Measurements from ENCODE around the gene CNNM1.

Gene CNNM1

GRCh38 chr10:99424656-99425055 is 95.5 kb downstream of the CNNM1 start:
- DNase-seq: no peak

DNA sequence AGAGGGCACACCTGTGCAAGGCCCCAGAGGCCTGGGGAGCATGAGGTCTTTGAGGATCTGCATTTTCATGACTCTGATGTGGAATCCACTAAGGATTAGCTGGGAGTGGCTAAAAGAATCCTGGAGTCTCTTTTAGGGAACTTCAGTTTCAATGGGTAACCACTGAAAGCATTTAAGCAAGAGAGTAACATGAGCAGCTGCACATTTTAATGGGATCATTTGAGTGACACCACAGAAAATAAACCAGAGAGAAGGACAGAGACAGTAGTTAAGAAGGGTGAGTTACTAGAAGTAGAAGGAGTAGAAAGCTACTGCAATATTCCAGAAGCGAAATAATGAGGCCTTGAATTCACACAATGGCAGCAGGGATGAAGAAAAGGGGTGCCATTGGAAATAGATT is 96.0 kb downstream of the CNNM1 start:
- no peak for DNase-seq

GRCh38 chr10:99426689-99427088 is 97.5 kb downstream of the CNNM1 start:
- no peak for DNase-seq

DNA sequence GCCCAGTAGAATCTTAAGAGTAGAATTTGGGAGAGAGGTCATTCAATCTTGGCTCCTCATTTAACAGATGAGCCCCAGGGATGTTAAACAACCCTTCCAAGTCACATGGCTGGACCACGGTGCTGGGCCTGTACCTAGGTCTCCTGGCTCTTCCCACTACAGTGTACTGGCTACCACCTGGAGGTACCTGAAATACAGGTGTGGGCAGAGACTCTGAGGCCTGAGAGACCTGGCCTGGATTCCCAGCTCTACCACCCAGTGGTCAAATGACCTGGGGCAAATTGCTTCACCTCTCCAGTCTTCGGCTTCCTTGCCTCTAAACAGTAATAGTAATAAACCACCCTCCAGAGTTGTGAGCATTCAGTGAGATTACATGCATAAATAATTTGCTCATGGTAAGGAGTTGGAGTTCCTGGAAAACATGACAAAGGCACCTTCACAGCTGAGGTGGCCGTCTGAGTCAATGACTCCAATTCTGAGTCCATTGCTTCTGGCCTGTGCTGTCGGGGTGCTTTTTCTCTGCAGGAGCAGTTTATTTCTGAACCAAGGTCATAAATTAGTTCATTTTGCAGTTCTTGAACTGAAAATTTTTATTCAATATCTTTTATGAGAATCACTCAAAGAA is 98.5 kb downstream of the CNNM1 start:
- no peak for DNase-seq

DNA sequence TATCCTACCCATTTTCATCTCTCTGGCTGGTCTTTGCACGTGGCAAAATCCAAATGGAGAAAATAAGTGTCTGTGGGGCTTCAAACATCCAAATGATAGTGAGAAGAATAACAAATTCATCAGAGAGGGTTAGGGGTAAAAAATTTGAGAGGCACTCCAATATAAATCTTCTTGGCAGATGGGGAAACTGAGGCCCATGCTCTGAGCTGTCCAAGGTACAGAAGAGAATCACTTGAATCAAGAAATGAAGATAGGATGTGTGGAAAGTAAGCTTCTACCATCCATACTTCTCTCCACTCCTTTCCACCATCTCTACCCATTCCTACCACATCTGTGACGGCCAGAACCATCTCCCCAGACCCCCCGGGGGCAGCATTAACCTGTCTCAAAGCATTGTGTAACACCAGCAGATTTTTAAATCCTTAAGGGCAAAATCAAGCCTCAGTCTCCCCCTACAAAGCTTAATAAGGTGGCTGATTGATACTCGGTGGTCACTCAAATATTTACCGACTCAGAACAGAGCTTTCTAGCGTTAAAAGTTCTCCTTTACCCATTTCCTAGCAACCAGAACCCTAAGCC is 100.5 kb downstream of the CNNM1 start:
- DNase-seq: no peak

DNA sequence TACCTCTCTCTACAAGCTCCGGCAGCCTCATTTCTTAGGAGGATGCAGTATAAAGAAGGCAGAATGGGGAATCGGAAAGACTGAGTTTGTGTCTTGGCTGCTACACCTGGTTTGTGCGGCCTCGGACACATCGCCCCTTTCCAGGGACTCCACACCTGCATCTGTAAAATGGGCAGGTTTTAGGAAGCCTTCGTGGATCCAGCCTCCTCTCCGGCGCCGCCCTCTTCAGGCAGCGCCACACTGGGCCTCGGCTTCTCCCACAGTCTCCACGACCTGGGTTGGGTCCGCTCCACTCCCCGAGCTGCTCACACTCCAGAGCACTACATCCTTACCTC is 100.9 kb downstream of the CNNM1 start:
- no peak for DNase-seq

- DNase-seq: peak; percentile 96
These were observed 101.5 kb downstream of the CNNM1 start, which contains the start of gene GOT1 for GRCh38 chr10:99430451-99431189. Gene GOT1, minus strand, starts transcription at chr10:99430624. Its CDS starts 59 bp downstream, at chr10:99430565.

- no peak for DNase-seq
These were observed 102.1 kb downstream of the CNNM1 start for GRCh38 chr10:99431190-99431760.

DNA sequence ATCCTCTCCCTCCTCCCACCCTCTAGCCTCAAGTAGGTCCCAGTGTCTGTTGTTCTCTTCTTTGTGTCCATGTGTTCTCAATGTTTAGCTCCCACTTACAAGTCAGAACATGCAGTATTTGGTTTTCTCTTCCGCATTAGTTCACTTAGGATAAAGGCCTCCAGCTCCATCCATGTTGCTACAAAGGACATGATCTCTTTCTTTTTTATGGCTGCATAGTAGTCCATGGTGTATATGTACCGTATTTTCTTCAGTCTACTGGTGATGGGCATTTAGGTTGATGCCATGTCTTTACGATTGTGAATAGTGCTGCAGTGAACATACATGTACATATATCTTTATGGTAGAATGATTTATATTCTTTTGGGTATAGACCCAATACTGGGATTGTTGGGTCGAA is 102.9 kb downstream of the CNNM1 start:
- no peak for DNase-seq

DNA sequence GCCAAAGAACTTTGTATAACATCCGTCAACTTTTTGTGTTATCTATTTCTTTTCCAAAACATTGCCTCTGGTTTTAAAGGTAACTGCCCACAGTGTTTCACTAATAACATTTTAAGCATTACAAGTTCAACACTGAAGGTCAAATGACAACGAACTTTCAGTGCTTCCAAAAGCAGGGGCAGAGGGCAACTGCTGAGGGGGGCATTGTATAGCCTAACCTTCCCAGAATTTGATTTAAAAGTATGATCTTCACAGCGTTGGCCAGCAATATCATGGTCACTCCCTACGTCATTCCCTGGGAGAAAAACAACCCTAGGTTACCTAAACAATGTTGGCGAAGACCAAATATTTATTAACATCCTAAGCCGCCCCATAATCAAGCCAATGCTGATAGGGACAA is 103.7 kb downstream of the CNNM1 start:
- no peak for DNase-seq

GRCh38 chr10:99433378-99434020 is 104.3 kb downstream of the CNNM1 start:
- no peak for DNase-seq

DNA sequence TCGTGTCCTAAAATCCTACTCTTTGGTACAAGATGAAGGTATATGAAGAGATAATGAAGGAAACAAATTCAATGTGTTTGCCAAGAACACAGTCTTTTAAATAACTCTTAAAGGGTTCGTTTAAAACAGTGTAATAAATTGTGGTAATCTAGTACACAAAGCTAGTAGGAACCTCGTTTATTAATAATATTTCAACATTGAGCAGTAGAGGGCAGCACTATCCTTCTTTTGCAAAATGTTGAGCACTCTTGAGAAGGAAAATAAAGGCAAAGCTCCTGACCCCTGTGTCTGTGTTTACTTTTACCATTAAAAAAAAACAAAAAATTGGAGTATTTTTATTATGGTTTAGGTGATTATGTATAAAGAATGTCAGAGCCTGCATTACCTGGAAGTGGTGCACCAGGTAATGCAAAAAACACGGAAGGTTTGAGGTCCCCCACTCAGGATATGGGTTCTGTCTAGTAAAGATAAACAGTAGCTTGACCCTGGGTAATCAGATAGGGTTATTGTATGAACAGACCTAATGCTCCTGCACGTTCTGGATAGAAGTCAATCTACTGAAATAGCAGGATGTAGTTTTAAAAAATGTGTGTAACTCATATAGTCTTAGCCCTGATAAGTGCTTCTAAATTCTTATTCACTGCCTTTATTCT is 107.0 kb downstream of the CNNM1 start:
- no peak for DNase-seq

DNA sequence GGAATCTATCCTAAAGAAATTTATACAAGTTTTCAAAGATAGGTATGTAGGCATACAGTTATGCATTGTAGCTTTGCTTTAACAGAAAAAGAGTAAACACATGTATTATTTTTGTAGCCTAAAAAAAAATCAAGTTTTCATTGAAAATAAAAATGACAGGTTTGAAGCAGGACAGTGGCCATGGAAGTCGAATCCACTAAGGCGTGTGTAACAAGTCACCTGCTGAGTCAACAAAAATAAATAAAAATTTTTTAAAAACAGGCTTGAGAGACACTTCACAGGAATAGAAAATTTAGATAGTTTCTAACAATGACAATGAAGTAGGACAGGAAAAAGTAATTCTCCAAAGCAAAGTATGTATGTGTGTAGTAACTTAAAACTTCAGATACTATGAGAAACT is 109.7 kb downstream of the CNNM1 start:
- no peak for DNase-seq

DNA sequence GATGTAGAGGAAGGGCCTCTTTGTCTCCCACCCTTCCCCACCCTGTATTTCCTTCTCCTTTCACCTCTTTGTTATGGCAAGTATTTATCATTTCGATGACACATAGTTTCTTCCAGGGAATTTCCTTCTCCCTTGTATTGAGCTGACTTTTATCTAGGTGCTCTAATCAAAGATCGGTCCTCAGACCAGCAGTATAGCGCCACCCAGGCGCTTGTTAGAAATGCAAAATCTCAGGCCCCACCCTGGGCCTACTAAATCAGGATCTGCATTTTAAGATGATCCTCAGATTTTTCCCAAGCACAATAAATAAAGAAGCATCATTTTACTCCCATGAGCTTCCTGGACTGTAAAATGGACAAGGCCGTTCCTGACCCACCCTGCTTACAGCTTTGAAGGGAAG is 113.2 kb downstream of the CNNM1 start:
- no peak for DNase-seq

GRCh38 chr10:99443500-99443899 is 114.3 kb downstream of the CNNM1 start:
- no peak for DNase-seq

Data from cortex of kidney (tissue), 1 donor.